UCSD-AML1 (cell line): ENCODE measurements around the gene CCDC142.
"Not testable (repeated sequence)": the region's sequence is repeated elsewhere in the genome, so short reads cannot be mapped to it uniquely, and the experiment has no call there.

Experiments
- DNase-seq: peaks from one replicate; lab custom pipeline; 2025; ENCODE audit not compliant: unreplicated experiment; lab: John Stamatoyannopoulos, UW

The CCDC142 gene

GRCh38 chr2:74442483-74443297 is 40.1 kb downstream of the CCDC142 start:
- DNase-seq = not testable (repeated sequence)

GRCh38 chr2:74441690-74442482 is 40.9 kb downstream of the CCDC142 start, which contains the start of gene RTKN:
Gene RTKN, minus strand, starts transcription at chr2:74441937. Its CDS starts 121 bp downstream, at chr2:74441816.
- no peak for DNase-seq

GRCh38 chr2:74441170-74441689 is 41.6 kb downstream of the CCDC142 start:
- no peak for DNase-seq

- DNase-seq = peak; percentile 91
Measured at GRCh38 chr2:74440378-74441169, 42.2 kb downstream of the CCDC142 start.

- no peak for DNase-seq
Measured at GRCh38 chr2:74439803-74440377, 42.9 kb downstream of the CCDC142 start.

- no peak for DNase-seq
Measured at GRCh38 chr2:74439373-74439772, 43.4 kb downstream of the CCDC142 start.

GRCh38 chr2:74438248-74438647 is 44.5 kb downstream of the CCDC142 start:
- no peak for DNase-seq

- DNase-seq = no peak
Measured at GRCh38 chr2:74436848-74437695, 45.7 kb downstream of the CCDC142 start.

- no peak for DNase-seq
Measured at GRCh38 chr2:74436111-74436805, 46.5 kb downstream of the CCDC142 start.

- no peak for DNase-seq
Measured at GRCh38 chr2:74430502-74430901, 52.3 kb downstream of the CCDC142 start.

GRCh38 chr2:74429487-74430451 is 53.0 kb downstream of the CCDC142 start:
- no peak for DNase-seq

GRCh38 chr2:74428675-74429074 is 54.1 kb downstream of the CCDC142 start:
- no peak for DNase-seq

- DNase-seq = no peak
Measured at GRCh38 chr2:74427551-74427950, 55.2 kb downstream of the CCDC142 start.

GRCh38 chr2:74426181-74426758 is 56.5 kb downstream of the CCDC142 start:
- DNase-seq = no peak

GRCh38 chr2:74425523-74425922 is 57.3 kb downstream of the CCDC142 start:
- no peak for DNase-seq

- no peak for DNase-seq
Measured at GRCh38 chr2:74424995-74425406, 57.8 kb downstream of the CCDC142 start.

- no peak for DNase-seq
Measured at GRCh38 chr2:74424139-74424992, 58.4 kb downstream of the CCDC142 start.
